ENCODE data around the gene SLC5A1.
"Not testable (repeated sequence)": the region's sequence is repeated elsewhere in the genome, so short reads cannot be mapped to it uniquely, and the experiment has no call there.

The SLC5A1 gene

DNA sequence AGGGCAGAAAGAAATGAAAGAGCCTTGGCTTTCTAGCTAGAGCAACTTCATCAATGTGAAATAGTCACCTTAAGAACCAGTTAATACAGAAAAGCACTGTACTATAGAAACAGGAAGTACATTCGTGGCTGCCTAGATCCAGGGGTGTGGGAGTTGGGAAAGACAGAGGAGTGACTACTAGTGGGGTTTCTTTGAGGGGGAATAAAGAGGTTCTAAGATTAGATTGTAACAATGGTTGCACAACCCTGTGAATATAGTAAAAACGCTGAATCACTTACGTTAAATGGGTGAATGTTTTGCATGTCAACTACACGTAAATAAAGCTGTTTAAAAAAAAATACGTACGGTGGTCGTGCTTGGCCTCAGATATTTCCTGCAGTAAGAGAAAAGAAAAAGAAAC, 107.6 kb downstream of the SLC5A1 start:
- DNase-seq = not testable (repeated sequence)

DNA sequence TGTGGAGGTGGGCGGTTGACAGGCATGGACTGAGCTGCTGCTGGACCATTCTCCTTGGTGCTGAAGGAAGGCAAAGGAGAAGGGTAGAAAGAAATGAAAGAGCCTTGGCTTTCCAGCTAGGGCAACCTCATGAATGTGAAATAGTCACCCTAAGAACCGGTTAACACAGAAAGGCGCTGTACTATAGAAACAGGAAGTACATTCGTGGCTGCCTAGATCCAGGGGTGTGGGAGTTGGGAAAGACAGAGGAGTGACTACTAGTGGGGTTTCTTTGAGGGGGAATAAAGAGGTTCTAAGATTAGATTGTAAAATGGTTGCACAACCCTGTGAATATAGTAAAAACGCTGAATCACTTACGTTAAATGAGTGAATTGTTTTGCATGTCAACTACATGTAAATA, 108.6 kb downstream of the SLC5A1 start:
- DNase-seq = not testable (repeated sequence)

DNA sequence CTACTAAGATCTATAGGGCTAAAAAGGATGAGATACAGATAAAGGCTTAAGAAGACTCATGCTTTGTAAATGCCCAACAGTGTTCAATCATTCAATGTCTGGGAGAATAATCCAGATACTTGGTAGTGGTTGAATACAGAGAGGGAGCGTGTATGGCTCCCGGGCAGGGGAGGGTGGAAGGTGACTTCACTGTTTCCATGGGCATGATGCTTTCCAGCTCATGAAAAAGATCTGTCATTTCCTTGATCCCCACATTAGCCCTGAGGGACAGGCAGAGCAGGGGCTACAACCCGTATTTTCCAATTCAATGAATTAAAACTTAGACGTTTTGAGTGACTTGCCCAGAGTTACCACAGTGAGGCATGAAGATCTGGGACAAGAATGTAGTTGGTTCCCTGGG, 111.7 kb downstream of the SLC5A1 start:
- DNase-seq = not testable (repeated sequence)

DNA sequence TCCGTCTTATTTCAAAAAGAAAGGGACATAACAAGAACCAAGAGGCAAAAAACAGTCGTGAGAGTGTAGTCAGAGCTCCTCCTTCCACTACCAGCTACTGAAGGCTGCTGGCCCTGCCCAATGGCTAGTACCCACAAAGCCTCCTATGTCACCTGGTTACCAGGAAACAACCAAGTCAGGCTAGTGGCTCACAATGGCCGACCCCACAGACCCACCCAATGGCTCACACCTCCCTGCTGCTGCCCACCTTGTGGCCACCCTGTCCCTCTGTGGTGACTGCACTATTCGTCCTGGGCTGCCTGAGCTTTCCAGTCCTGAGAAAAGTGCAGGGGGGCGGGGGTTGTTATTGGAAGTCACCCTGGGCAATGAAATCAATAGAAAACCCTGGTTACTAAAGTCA, 114.6 kb downstream of the SLC5A1 start:
- DNase-seq = not testable (repeated sequence)

DNA sequence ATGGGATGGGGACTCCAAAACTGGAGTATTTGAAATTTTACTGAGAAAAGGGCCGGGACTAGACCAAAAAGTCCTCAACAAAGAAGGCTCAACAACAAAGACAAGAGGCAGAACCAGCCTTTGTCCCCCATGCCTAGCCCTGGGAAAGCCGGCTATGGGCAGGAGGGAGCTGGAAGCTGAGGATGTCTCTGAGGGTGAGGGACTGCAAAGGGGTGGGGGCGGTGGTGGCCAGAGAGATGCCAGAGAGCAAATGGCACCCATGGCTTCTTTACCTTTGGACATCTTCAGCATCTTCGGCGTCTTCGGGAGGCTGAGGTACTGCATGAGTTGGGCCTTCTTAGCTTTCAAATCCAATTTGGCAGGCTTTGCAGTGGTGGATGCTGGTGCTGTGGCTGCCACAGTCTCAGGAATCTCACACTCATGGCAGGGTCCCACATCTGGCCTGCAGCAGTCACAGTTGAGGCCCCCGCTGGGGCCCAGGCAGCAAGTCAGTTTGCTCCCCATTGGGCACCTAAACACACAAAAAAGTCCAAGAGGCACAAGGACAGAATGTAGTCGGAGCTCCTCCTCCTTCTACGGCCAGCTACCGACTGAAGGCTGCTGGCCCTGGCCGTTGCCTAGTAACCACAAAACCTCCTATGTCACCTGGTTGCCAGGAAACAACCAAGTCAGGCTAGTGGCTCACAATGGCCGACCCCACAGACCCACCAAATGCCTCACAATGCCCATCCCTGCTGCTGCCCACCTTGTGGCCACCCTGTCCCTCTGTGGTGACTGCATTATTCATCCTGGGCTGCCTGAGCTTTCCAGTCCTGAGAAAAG, 115.9 kb downstream of the SLC5A1 start, which contains the start of gene C22orf42:
Gene C22orf42 (minus strand): TSS at position 592 of the 822 bp plus-strand sequence. CDS start 88 bp downstream, at position 504.
- DNase-seq = no peak

DNA sequence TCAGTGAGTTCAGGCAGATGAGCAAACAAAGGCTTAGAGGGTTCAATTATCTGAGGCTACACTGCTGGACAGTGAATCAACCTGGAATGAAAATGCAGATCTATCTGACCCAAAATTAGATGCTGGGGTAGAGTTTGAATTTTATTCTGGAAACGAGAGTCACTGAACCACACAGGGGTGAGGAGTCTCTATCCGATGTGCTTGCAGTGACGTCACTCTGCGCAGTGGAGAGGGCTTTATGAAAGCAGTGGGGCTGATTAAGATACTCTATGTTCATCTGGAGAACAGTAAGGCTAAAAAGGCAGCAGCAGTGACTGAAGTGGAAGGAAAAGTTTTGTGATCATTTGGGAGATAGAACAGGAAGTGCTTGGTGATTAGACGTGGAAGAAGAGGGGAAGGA, 117.3 kb downstream of the SLC5A1 start:
- DNase-seq = not testable (repeated sequence)

All from NCI-H526 (cell line).